Measurements from ENCODE around the gene KRT14.
A peak's percentile ranks its signal among the peaks of the same experiment; 100 is the strongest.
"Not testable (repeated sequence)": the region's sequence is repeated elsewhere in the genome, so short reads cannot be mapped to it uniquely, and the experiment has no call there.

KRT14 gene

GRCh38 chr17:41576740-41577139 is 10.0 kb downstream of the KRT14 start:
- DNase-seq = not testable (repeated sequence)

- DNase-seq = no peak
Measured at GRCh38 chr17:41575336-41575735, 11.4 kb downstream of the KRT14 start.

GRCh38 chr17:41571561-41572434 is 14.9 kb downstream of the KRT14 start, which contains the start of gene KRT9:
Gene KRT9 (minus strand): TSS chr17:41572059. CDS start chr17:41571992, 67 bp downstream.
- no peak for DNase-seq

- no peak for DNase-seq
Measured at GRCh38 chr17:41567317-41567716, 19.4 kb downstream of the KRT14 start.

GRCh38 chr17:41565338-41565737 is 21.4 kb downstream of the KRT14 start:
- no peak for DNase-seq

- DNase-seq = no peak
Measured at GRCh38 chr17:41563607-41564170, 23.0 kb downstream of the KRT14 start.

GRCh38 chr17:41561554-41561953 is 25.1 kb downstream of the KRT14 start:
- no peak for DNase-seq

GRCh38 chr17:41559548-41559947 is 27.1 kb downstream of the KRT14 start:
- no peak for DNase-seq

GRCh38 chr17:41556931-41557330 is 29.8 kb downstream of the KRT14 start:
- DNase-seq = no peak

- DNase-seq = no peak
Measured at GRCh38 chr17:41556306-41556705, 30.4 kb downstream of the KRT14 start.

GRCh38 chr17:41555105-41555887 is 31.4 kb downstream of the KRT14 start:
- DNase-seq = no peak

- DNase-seq = no peak
Measured at GRCh38 chr17:41553987-41554680, 32.6 kb downstream of the KRT14 start.

- DNase-seq = no peak
Measured at GRCh38 chr17:41553176-41553575, 33.5 kb downstream of the KRT14 start.

GRCh38 chr17:41552455-41552854 is 34.2 kb downstream of the KRT14 start:
- no peak for DNase-seq

GRCh38 chr17:41551365-41551764 is 35.3 kb downstream of the KRT14 start:
- DNase-seq = no peak

GRCh38 chr17:41549596-41550039 is 37.1 kb downstream of the KRT14 start:
- DNase-seq = no peak

- peak; percentile 76 for DNase-seq
Measured at GRCh38 chr17:41548844-41549595, 37.7 kb downstream of the KRT14 start.

- DNase-seq = peak; percentile 50
Measured at GRCh38 chr17:41547921-41548843, 38.5 kb downstream of the KRT14 start.

- DNase-seq = no peak
Measured at GRCh38 chr17:41547378-41547841, 39.3 kb downstream of the KRT14 start.

GRCh38 chr17:41546819-41547218 is 39.9 kb downstream of the KRT14 start:
- no peak for DNase-seq
